ENCODE results near the gene HKDC1.

DNA sequence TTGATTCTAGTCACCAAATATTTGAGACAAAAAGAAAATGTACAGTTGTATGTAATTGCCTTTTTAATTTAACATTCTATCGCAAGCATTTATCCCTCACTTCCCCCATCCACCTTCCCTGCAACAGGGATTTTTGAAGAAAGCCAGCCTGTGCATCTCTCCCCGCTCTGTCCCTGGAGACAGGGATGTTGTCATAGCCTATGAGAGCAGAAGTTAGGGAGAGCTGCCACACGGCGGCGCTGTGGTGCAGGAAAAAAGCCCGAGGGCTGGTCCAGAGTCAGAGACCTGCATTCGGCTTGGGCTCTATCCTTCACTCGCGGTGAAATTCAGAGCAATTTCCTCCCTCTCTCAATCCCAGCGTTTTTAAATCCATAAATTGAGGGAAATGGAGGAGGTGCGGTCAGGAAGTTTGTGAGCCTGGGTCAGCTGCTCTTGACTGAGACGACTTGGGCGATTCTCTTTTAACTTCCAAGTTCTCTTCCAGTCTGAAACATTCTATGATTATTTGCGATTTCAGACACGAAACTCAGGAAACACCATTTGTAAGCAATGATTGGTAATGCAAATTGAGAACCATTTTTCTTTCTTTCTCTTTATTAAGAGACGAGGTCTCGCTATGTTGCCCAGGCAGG lies 17.5 kb downstream of the HKDC1 start:
- TF ChIP-seq, protein P1, sequence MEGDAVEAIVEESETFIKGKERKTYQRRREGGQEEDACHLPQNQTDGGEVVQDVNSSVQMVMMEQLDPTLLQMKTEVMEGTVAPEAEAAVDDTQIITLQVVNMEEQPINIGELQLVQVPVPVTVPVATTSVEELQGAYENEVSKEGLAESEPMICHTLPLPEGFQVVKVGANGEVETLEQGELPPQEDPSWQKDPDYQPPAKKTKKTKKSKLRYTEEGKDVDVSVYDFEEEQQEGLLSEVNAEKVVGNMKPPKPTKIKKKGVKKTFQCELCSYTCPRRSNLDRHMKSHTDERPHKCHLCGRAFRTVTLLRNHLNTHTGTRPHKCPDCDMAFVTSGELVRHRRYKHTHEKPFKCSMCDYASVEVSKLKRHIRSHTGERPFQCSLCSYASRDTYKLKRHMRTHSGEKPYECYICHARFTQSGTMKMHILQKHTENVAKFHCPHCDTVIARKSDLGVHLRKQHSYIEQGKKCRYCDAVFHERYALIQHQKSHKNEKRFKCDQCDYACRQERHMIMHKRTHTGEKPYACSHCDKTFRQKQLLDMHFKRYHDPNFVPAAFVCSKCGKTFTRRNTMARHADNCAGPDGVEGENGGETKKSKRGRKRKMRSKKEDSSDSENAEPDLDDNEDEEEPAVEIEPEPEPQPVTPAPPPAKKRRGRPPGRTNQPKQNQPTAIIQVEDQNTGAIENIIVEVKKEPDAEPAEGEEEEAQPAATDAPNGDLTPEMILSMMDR (IDR thresholded peaks at IDR 0.05) = peak; percentile 85 to 98 (median 94)
- TF ChIP-seq POLR2A (IDR thresholded peaks at IDR 0.05) = no peak
